Measurements from ENCODE around the gene DHRSX.
"Not testable (repeated sequence)": the region's sequence is repeated elsewhere in the genome, so short reads cannot be mapped to it uniquely, and the experiment has no call there.

DHRSX gene

DNA sequence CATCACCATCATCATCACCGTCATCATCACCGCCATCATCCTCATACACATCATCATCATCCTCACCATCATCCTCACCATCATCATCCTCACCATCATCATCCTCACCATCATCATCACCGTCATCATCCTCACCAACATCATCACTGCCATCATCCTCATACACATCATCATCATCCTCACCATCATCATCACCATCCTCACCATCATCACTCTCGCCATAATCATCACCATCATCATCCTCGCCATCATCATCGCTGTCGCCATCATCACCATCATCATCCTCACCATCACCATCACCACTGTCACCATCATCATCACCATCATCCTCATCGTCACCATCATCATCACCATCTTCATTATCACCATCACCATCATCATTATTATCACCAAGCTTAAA, 19.8 kb upstream of the DHRSX start:
- H3K36me3 ChIP-seq (ENCODE audit: low read length): no peaks in the 10 kb centered on the region
- H2AFZ ChIP-seq (ENCODE audit: low read depth, low read length, severe bottlenecking): no peak overlapping the region
- no peaks in the 10 kb centered on the region for H3K79me2 ChIP-seq (ENCODE audit: insufficient read depth, low read length)
- no peaks in the 10 kb centered on the region for H3K9me2 ChIP-seq (replicated peaks; ENCODE audit: insufficient read depth, low read length)
- no peaks in the 10 kb centered on the region for H4K20me1 ChIP-seq (ENCODE audit: low read depth, low read length)
- no peaks in the 10 kb centered on the region for H3K9me3 ChIP-seq (ENCODE audit: insufficient read depth, low read length)
- H3F3A ChIP-seq (ENCODE audit: insufficient read depth): peaks cover 19% of the 10 kb centered on the region
- no peak overlapping the region for H3K4me3 ChIP-seq (ENCODE audit: insufficient read depth, low read length, poor library complexity, severe bottlenecking)
- peak overlapping the region; percentile 71 for H3K27ac ChIP-seq (ENCODE audit: low read depth, low read length)
- no peaks in the 10 kb centered on the region for H3K27me3 ChIP-seq (ENCODE audit: low read length)
- TF ChIP-seq EZH2phosphoT487 (conservative IDR thresholded peaks at IDR 0.05; ENCODE audit: low read length): no peak
- TF ChIP-seq, protein P1, sequence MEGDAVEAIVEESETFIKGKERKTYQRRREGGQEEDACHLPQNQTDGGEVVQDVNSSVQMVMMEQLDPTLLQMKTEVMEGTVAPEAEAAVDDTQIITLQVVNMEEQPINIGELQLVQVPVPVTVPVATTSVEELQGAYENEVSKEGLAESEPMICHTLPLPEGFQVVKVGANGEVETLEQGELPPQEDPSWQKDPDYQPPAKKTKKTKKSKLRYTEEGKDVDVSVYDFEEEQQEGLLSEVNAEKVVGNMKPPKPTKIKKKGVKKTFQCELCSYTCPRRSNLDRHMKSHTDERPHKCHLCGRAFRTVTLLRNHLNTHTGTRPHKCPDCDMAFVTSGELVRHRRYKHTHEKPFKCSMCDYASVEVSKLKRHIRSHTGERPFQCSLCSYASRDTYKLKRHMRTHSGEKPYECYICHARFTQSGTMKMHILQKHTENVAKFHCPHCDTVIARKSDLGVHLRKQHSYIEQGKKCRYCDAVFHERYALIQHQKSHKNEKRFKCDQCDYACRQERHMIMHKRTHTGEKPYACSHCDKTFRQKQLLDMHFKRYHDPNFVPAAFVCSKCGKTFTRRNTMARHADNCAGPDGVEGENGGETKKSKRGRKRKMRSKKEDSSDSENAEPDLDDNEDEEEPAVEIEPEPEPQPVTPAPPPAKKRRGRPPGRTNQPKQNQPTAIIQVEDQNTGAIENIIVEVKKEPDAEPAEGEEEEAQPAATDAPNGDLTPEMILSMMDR (IDR thresholded peaks at IDR 0.05; ENCODE audit: insufficient read depth, low read length, poor library complexity, severe bottlenecking): no peak
- no peak overlapping the region for H3K4me2 ChIP-seq (ENCODE audit: low read depth, low read length, poor library complexity, severe bottlenecking)
- H3K9ac ChIP-seq (ENCODE audit: low read length): no peak overlapping the region

GRCh38 chrX:2519638-2520037, 18.9 kb upstream of the DHRSX start:
- not testable (repeated sequence) for H3K27me3 ChIP-seq (ENCODE audit: low read length); H3K9me3 ChIP-seq (ENCODE audit: insufficient read depth, low read length); H3K4me2 ChIP-seq (ENCODE audit: low read depth, low read length, poor library complexity, severe bottlenecking); H3K9ac ChIP-seq (ENCODE audit: low read length); H3K9me2 ChIP-seq (replicated peaks; ENCODE audit: insufficient read depth, low read length); H3K79me2 ChIP-seq (ENCODE audit: insufficient read depth, low read length); H3K36me3 ChIP-seq (ENCODE audit: low read length); H3K4me3 ChIP-seq (ENCODE audit: insufficient read depth, low read length, poor library complexity, severe bottlenecking); H2AFZ ChIP-seq (ENCODE audit: low read depth, low read length, severe bottlenecking); H3K27ac ChIP-seq (ENCODE audit: low read depth, low read length); H4K20me1 ChIP-seq (ENCODE audit: low read depth, low read length)
- H3F3A ChIP-seq (ENCODE audit: insufficient read depth): peaks cover 25% of the 10 kb centered on the region

GRCh38 chrX:2517055-2517454, 16.3 kb upstream of the DHRSX start:
- peak overlapping the region; percentile 94 for H3K4me2 ChIP-seq (ENCODE audit: low read depth, low read length, poor library complexity, severe bottlenecking)
- no peak overlapping the region for H2AFZ ChIP-seq (ENCODE audit: low read depth, low read length, severe bottlenecking)
- H3F3A ChIP-seq (ENCODE audit: insufficient read depth): peaks cover 32% of the 10 kb centered on the region
- H3K9me3 ChIP-seq (ENCODE audit: insufficient read depth, low read length): no peaks in the 10 kb centered on the region
- peak overlapping the region; percentile 96 for H3K27ac ChIP-seq (ENCODE audit: low read depth, low read length)
- H4K20me1 ChIP-seq (ENCODE audit: low read depth, low read length): no peaks in the 10 kb centered on the region
- TF ChIP-seq, protein P1 (IDR thresholded peaks at IDR 0.05; ENCODE audit: insufficient read depth, low read length, poor library complexity, severe bottlenecking): no peak
- no peak for TF ChIP-seq EZH2phosphoT487 (conservative IDR thresholded peaks at IDR 0.05; ENCODE audit: low read length)
- H3K36me3 ChIP-seq (ENCODE audit: low read length): no peaks in the 10 kb centered on the region
- peak overlapping the region; percentile 33 for H3K4me3 ChIP-seq (ENCODE audit: insufficient read depth, low read length, poor library complexity, severe bottlenecking)
- no peaks in the 10 kb centered on the region for H3K9me2 ChIP-seq (replicated peaks; ENCODE audit: insufficient read depth, low read length)
- no peaks in the 10 kb centered on the region for H3K79me2 ChIP-seq (ENCODE audit: insufficient read depth, low read length)
- H3K27me3 ChIP-seq (ENCODE audit: low read length): no peaks in the 10 kb centered on the region
- H3K9ac ChIP-seq (ENCODE audit: low read length): peak overlapping the region; percentile 37; the same call in 1 of the 2 replicates

GRCh38 chrX:2516623-2517022, 15.8 kb upstream of the DHRSX start:
- Histone ChIP-seq H3K27me3 (ENCODE audit: low read length) (no peaks in the 10 kb centered on the region), H3K9ac (ENCODE audit: low read length) (peak overlapping the region; percentile 37; the same call in 1 of the 2 replicates), H3K9me2 (replicated peaks; ENCODE audit: insufficient read depth, low read length) (no peaks in the 10 kb centered on the region), H3F3A (ENCODE audit: insufficient read depth) (peaks cover 32% of the 10 kb centered on the region), H4K20me1 (ENCODE audit: low read depth, low read length) (no peaks in the 10 kb centered on the region), H3K79me2 (ENCODE audit: insufficient read depth, low read length) (no peaks in the 10 kb centered on the region), H3K9me3 (ENCODE audit: insufficient read depth, low read length) (no peaks in the 10 kb centered on the region), H3K36me3 (ENCODE audit: low read length) (no peaks in the 10 kb centered on the region), H3K4me2 (ENCODE audit: low read depth, low read length, poor library complexity, severe bottlenecking) (peak overlapping the region; percentile 94), H3K4me3 (ENCODE audit: insufficient read depth, low read length, poor library complexity, severe bottlenecking) (peak overlapping the region; percentile 33), H3K27ac (ENCODE audit: low read depth, low read length) (peak overlapping the region; percentile 96), H2AFZ (ENCODE audit: low read depth, low read length, severe bottlenecking) (no peak overlapping the region)
- TF ChIP-seq EZH2phosphoT487 (conservative IDR thresholded peaks at IDR 0.05; ENCODE audit: low read length): no peak
- TF ChIP-seq, protein P1 (IDR thresholded peaks at IDR 0.05; ENCODE audit: insufficient read depth, low read length, poor library complexity, severe bottlenecking): no peak

All from SU-DHL-6 (cell line).